Embryonic facial prominence (tissue), 1 donor: ENCODE results near the gene GRM8.

ENCODE experiments used
- DNase-seq: peaks from one replicate; pipeline ENCODE4 v3.0.0-alpha.2; 2016; ENCODE audit errors: extremely low spot score

Gene GRM8

GRCh38 chr7:127230192-127230925 lies 22.4 kb downstream of the GRM8 start:
- no peak for DNase-seq

DNA sequence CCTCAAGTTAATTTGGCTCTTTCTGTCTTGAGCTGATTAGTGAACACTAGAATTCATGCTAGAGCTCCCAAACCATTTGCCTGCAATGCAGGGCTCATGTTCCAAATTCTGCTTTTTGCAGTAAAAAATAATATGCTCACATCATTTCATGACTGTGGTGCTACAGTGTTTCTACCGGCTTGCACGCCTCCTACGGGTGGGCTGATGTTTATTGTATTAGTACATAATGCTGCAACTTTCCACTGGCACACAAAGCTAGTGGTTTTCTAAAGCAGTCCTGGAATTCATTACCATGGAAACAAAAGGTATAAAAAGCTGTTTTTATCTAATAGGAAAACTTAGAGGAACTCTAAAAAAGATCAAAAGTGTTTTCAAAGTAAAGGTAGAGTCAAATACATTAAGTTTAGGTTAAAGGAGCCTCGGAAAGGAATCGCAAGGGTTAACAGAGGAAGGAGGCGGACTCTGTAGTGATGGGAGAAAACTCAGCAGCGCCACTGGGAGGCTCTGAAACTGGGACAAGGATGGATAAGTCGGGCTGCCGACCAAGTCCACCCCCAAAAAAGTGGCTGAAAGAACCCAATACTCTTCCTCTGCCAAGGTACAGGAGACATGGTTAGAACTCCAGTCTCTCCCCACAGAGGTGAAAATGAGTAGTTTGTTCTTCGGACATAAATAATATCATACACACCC lies 25.9 kb downstream of the GRM8 start:
- DNase-seq: no peak

- no peak for DNase-seq
Measured at GRCh38 chr7:127221731-127222130, 31.0 kb downstream of the GRM8 start.

DNA sequence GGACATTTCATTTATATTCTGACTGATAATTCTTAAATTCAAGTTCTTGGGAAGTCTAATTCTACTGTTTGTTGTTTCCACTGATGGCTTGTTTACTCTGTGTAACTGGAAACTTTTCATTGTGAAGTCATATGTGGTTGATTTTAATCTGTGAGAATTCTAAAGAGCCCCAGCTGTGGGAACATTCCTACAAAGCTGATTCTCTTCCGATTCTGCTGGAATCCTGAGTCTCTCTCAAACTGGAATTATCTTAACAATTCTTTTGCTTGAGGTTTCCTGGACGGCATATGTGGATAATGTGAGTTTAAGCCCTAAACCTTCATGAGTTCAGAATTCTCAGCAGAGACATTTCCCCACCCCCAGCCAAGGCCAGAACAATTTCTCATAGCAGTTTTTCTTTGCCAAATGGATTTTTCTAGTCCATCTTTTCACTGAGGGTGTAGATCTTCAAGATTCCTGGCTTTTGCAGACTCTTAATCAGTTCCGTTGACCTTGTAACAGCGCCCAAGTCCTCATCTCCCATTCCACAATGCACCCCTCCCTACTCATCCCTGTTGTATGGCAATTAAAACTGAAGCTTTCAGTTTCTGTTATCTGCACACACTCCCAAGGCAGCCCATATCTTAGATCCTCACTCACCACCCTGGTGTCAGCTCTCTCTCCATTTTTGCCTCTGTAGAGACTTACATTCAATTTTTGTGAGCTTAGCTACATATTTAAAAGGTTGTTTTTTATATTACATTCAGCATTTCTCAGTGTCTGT lies 37.6 kb downstream of the GRM8 start:
- no peak for DNase-seq

- no peak for DNase-seq
Measured at GRCh38 chr7:127209886-127210285, 42.9 kb downstream of the GRM8 start.

DNA sequence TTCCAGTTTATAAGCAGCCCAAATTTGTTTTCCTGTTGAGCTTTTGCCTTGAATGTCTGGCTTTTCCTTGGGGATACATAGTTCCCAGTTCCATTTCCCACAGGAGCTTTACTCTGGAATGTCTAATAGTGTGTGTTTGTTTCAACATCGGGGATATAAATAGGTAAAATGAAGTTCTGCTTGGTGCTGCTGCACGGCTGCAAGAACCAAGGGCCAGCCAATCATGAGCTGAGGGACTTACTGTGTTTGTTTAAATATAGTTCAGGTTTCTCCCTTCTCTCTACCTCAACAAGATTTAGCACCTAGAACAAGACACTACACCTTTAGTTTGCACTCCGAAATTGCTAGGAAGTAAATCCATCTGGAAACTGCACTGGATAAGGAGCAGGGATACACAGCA lies 43.9 kb downstream of the GRM8 start:
- no peak for DNase-seq

DNA sequence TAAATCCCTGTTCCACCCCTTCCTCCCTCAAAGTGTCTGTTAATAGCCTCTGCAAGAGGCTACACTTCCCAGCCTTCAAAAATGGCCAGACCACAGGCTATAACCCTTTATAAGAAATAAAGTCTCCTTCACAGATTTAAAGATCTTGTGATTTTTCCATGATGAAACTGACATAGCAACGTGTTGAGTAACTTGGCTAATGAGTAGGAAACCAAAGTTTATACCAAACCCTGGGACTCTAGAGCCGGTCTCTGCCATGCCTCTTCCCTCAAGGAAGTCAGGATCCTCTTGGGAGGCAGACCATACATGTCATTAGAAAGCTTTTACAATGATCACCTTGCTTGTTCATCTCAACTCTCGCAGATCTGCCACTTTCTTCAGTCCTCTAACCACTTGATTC lies 44.4 kb downstream of the GRM8 start:
- no peak for DNase-seq

- DNase-seq: no peak
Measured at GRCh38 chr7:127207806-127208205, 44.9 kb downstream of the GRM8 start.

- no peak for DNase-seq
Measured at GRCh38 chr7:127207230-127207629, 45.5 kb downstream of the GRM8 start.

- DNase-seq: no peak
Measured at GRCh38 chr7:127194571-127194970, 58.2 kb downstream of the GRM8 start.

GRCh38 chr7:127189886-127190285 lies 62.9 kb downstream of the GRM8 start:
- DNase-seq: no peak

DNA sequence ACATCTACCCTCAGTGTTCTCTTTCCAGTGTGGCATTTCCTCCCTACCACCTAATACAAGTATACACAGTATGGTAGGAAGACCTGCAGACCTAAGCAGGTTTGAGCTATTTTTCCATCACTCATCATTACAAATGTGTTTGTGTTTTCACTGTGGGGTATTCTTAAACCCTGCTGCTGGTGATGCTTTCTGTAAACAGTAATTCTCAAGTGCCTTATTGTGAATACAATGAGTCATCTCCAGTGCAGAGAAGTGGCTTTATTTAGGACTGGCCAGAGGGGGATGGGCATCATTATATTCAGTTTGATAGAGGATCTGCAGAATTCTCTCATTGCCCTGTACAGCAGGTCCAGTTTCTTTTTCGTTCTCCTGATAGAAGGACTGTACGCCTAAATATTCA lies 63.7 kb downstream of the GRM8 start:
- no peak for DNase-seq

DNA sequence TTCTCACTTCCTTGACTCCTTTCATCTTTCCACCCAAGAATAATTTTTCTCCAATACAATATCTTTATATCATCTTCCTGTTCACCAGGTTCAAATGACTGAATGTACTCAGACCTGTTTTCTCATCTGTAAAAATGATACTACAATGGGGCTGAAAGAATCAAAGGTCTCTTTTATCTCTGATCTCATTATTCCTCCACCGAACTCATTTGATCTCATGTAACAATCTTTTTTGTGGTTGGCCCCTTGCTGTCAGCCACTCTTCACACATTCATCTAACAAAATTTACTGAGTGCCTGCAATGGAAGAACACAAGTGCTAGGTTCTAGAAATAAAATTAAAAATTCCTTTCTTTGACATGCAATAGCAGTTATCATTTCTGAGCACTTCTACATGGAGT lies 65.0 kb downstream of the GRM8 start:
- DNase-seq: no peak

- no peak for DNase-seq
Measured at GRCh38 chr7:127186686-127187085, 66.1 kb downstream of the GRM8 start.

- DNase-seq: no peak
Measured at GRCh38 chr7:127177156-127177555, 75.6 kb downstream of the GRM8 start.

DNA sequence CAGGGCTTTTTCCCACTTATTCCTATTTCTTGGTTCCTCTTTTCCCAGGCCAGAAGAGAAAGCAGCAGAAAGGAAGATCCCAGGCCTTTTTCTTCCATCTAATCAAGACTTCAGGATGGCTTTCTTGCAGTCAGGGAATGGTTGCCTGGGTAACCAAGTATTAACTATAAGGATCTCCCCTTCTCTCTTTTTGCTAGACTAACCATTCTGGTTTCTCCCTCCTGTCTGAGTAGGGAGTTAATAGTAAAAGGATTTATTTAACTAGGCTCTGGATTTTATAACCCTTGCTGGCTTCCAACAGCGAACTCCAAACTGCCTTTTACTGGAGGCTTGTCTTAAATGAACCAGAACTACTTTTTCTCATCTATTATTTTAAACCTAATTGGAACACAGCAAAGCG lies 90.4 kb downstream of the GRM8 start:
- DNase-seq: no peak

DNA sequence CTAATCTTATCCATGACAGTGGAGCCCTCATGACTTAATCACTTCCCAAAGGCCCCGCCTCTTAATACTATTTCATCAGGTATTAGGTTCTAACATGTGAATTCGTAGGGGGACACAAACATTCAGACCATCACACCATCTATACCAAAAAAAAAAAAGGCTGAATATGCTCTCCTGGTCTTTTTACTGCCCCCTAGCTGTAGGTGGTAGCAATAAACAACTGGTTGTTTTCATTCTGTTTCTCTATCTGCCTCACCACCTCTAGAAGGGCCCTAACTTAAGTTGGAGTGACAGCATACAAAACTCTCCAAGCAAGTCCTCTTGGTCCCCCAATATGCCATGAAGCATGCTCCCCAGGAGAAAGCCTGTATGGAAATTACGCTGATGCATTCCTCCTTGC lies 94.1 kb downstream of the GRM8 start:
- DNase-seq: no peak

DNA sequence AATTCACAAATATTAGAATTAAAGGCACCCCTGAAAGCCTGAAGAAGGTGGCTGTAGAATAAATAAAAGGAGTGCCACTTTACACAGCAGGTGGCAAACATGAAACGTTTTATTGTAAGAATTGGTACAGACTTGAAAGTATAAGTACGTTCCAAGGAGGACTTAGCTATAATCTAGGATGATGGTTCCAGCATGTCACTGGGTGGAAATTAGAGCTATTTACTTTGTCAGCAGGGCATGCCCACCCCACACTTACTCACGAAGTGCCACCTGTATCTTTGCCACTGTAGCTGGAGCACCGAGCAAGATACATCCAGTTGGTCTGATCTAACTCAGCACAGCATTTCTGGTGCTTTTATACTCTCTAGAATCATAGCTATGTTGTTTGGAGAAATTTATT lies 97.8 kb downstream of the GRM8 start:
- no peak for DNase-seq

DNA sequence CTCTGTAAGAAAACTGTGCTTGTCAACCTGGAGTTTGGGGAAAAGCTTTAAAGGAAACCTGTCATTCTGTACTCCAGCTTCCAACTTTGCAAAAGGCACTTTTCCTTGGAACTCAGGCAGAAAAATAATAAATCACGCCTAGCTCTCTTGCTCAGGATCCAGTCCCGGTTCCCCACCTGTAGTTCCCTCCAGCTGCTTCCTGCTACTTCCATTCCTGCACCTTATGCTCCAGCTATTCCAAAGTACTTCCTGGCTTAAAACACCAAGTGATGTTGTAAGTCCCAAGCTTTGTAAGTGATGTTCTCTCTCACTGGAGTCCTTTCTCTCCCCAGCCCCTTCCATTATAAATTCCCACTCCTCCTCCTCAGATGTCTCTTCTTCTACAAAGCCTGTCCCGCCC lies 98.6 kb downstream of the GRM8 start:
- no peak for DNase-seq

DNA sequence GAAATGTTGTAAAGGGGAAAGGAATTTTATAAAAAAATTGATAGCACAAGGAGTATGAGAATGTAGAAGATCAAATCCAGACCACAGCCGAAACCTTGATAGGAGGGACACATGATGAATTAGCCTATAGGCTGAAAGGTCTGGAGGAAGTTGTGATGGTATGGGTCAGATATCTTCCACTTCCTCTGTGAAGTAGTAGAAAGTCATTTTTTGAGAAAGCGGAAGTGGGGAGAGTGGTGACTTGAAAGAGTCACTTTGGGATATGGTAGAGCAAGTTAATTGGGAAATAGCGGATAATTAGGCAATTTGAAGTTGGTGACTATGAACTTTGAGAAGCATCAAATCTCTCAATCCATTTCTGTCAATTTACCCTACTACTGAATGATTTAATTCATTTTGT lies 99.4 kb downstream of the GRM8 start:
- no peak for DNase-seq

DNA sequence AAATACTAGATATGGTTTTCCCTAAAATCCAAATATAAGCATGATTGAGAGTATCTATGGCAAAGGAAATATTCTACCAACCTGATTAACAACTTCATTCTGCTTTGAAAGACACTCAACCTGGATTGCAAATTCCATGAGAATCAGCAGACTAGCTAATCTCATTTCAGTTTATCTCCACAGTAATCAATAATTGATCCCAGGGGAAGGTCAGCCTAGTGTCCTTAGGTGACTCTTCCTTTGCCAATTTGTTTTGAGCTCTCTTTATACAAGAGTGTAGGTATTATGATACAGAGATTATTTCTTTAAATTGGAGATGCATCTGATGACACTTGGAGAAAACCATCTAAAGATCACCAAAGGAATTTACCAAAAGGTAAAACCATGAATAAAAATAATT lies 100.3 kb downstream of the GRM8 start:
- DNase-seq: no peak

DNA sequence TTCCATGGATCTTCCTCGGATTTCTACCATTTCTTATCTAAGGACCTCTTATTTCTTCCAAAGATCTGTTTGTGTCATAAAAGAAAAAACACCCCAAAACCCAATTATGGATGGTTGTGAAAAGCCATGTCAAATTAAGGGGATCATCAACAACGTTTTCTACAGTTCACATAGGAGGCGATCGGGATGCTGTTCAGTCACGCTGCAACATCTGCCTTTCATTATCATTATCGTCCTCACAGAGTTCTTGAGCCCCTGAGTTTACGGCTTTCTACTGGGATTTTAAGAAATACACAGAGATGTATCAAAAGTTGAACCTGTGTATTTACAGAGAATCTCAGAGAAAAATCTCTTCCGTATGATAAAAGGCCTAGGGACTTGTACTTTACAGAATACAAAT lies 101.4 kb downstream of the GRM8 start:
- DNase-seq: no peak

GRCh38 chr7:127150543-127150942 lies 102.2 kb downstream of the GRM8 start:
- no peak for DNase-seq
